Activated T-helper 1 cell treated with Interleukin-2 at 50 U/mL for 16 hours (primary cell): ENCODE measurements around the gene PAPOLB.

ENCODE experiments used
- DNase-seq: peaks from one replicate; pipeline ENCODE4 v3.0.0-alpha.2; 2020; ENCODE audit warnings: low read depth

Gene PAPOLB

GRCh38 chr7:4878336-4879335 lies 16.8 kb upstream of the PAPOLB start:
- DNase-seq, result no peak

DNA sequence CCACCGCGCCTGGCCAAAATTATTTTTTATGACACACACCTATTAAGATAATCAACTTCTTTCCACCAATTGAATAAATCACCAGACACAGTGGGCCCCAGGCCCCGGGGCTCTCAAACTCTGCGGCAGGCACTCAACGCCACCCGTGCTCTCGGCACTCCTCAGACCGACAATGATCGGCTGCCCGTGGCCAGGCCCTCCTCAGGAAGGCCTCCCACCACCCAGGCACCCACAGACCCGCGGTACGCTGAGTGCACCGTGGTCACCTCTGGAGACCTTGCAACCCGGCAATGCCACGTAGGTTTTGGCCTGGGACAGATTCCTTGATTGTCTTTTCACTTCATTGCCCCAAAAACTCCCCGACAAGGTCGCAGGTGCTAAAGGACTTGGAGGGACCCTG lies 14.8 kb upstream of the PAPOLB start:
- no peak for DNase-seq

DNA sequence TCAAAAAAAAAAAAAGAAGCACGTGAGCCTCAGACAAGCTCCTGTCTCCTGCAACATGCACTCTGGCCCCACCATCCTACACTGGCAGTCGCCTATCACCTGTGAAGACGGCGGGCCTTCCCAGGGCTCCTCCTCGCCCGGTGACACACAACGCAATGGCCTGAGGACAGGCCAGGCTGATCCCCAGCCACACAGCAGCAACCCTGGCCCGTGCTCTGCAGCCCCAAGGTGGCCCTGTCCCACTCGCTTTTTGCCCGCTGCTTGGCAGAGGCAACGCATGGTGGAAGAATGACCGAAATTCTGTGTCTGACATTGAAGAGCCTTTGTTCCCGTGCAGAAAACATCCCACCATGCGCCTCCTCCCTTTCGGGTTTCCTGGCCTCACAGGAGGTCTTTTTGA lies 13.6 kb upstream of the PAPOLB start:
- no peak for DNase-seq

DNA sequence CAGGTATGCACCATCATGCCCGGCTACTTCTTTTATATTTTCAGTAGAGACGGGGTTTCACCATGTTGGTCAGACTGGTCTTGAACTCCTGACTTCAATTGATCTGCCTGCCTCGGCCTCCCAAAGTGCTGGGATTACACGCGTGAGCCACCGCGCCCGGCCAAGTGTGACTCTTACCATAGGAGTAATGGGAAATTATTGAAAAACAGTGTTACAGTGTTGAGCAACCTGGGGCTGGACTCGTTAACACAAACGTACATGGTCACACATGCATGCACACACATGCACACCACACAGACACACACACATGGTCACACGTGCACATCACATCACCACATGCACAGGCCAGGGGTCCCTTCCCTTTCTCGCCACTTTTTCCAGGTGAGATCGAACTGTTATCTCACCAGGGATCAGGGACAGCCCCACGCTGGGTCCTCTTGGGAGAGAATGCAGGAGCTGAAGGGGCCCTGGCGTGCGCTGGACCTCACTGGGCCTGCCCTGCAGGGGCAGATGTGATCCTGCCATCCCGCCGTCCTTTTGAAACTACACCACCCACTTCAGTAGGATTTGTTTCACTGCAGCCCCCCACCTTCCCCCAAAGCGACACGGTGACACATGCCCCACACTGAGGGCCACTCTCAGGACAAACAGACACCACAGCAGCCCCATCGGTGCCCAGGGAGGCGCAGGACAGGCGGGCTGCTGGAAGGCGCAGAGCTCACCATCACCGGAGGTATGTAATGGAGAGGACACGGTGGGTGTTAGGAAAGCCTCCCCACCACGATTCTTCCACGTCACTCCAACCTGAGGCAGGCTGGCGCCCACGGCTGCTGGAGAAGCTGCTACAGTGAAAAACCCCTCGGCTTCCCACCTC lies 11.5 kb upstream of the PAPOLB start:
- DNase-seq, result no peak

GRCh38 chr7:4871930-4872675 lies 10.3 kb upstream of the PAPOLB start:
- DNase-seq, result no peak

DNA sequence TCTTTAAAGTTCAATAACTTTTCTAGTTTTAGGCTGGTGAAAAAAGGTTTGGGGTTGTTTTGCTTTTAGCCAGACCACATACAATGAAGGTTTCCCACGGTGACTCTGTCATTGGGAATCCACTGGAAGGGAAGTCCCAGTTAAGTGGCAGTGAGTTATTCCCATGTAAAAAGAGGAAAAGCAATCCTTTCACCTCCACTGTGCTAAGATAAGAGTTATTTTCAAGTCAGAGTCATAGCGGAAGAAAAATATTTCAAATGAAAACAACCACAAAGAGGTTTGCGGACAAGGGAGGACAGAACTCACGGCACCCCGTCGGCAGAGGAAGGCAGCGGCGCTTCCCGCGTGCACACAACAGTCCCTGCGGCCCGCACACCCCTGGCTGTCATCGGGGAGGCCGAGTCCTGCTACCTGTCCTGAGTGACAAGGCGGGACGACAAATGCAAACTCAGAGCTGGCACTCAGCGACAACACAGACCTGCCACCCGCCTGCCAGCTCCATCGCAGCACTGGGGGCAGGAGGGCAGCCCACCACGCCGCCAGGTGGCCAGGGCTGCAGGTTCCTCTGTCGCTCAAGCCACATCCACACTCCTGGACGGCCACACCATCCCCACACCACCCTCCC lies 9.3 kb upstream of the PAPOLB start:
- DNase-seq, result no peak

- DNase-seq, result no peak
These were observed 6.7 kb upstream of the PAPOLB start for GRCh38 chr7:4868493-4868892.

GRCh38 chr7:4866528-4867496 lies 5.0 kb upstream of the PAPOLB start:
- no peak for DNase-seq

- DNase-seq, result no peak
These were observed 326 bp upstream of the PAPOLB start for GRCh38 chr7:4862156-4862555.

GRCh38 chr7:4861227-4861626 lies 603 bp downstream of the PAPOLB start:
- DNase-seq, result no peak

GRCh38 chr7:4857189-4857588 lies 4.6 kb downstream of the PAPOLB start:
- no peak for DNase-seq

DNA sequence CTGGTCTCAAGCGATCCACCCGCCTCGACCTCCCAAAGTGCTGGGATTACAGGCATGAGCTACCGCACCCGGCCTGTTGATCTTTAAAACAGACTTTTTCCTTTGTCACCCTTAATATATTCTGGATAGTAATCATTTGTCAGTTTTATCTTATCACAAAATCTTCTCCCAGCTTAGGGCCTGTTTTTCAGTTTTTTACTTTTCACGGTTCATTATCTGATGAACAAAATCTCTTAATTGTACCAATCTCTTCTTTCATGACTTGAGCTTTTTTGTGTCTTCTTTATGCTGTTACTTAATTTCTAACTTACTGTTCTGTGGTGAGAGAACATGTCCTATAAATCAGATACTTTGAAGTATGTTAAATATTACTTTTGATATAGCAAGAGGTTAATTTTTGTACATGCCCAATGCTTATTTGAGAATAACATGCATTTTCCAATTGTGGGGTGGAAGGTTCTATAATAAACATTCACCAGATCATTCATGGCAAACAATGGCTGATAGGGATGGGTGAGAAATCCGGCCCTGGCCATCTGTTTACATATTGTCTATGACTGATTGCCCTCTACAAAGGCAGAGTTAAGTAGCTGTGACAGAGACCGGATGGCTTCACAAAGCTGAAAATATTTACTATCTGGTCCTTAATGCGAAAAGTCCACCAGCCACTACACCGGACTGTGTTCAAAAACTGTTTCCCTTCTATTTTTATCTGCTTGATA lies 5.3 kb downstream of the PAPOLB start:
- no peak for DNase-seq

- DNase-seq, result no peak
These were observed 6.9 kb downstream of the PAPOLB start for GRCh38 chr7:4854916-4855315.

GRCh38 chr7:4851459-4852422 lies 10.1 kb downstream of the PAPOLB start:
- DNase-seq, result no peak

GRCh38 chr7:4850262-4850795 lies 11.5 kb downstream of the PAPOLB start:
- no peak for DNase-seq

GRCh38 chr7:4849390-4849789 lies 12.4 kb downstream of the PAPOLB start:
- no peak for DNase-seq

DNA sequence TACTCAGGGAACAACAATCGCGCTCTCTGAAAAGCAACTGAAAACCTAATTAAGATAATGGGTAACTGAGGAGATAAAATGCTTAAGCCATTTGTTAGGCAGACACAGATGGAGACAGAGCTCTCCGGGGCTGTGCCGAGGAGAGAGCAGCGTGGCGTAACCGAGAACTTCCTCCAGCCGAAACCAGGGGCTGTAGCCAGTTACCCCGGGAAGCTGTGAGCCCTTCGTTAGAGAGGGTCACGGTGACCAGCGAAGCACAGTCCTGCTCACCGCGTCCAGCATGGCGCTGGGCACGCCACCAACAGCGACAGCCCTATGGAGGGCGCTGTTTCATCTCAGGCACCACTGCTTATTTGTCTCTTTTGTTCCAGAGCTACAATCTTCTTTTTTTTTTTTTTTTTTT lies 16.1 kb downstream of the PAPOLB start:
- no peak for DNase-seq

DNA sequence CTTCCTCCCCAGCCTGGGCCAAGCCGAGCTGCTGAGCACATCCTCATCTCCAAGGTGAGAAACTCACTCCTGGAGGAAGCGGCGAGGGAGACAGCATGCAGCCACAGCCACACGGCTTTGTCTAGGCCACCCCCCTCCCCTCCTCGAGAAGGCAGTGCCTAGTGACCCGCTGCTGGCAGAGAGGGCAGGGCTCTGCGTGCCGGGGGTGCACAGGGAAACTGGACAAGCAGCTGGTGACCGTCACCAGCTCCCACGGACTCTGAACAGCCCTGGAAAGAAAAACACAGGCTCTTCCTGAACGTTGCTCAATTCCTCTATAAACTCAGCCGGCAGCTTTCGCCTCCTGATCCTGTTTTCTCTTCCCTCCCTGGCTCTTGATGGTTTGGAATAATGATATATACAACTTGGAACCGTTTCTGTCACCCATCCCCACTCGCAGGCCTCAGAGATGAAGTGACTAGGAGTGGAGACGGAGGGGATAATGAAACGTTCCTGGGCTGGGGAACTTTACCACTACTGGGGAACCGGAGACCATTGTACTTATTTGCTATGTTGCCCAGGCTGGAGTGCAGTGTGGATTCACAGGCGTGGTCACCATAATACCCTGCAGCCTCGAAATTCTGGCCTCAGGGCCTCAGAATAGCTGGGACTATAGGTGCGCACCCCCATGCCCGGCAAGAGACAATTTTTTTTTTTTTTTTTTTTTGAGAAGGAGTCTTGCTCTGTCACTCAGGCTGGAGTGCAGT lies 19.3 kb downstream of the PAPOLB start:
- no peak for DNase-seq
